WTC11 (cell line): ENCODE results near the gene BRD1. TPM values are rescaled to one million over a fixed set of nuclear protein-coding genes. Genes with fewer than 3 reads are reported as not detected.

ENCODE experiments used
- ATAC-seq: fragments of 200-7000 bp; cut with Tn5 transposase; 2 replicates; pipeline ENCODE4 v1.10.0; 2021; ENCODE audit warnings: mild to moderate bottlenecking, moderate library complexity
- CTCF ChIA-PET: fragments of 300-600 bp; sonication (Branson Sonifier 250); formaldehyde crosslinking; loops from one replicate; lab custom pipeline; 2021; ENCODE audit warnings: antibody characterized with exemption; lab: Charles Lee
- POLR2A ChIA-PET: fragments of 350-600 bp; sonication (Branson Sonifier 250); formaldehyde crosslinking; loops from one replicate; lab custom pipeline; 2021; ENCODE audit warnings: antibody characterized with exemption; lab: Charles Lee
- DNase-seq: peaks from one replicate; pipeline ENCODE4 v3.0.0; 2021; ENCODE audit warnings: low spot score
- H3K27ac Mint-ChIP-seq: 2 replicates; pipeline ENCODE4 v1.8.0; 2021; ENCODE audit warnings: mixed read lengths
- H3K27me3 Mint-ChIP-seq: 2 replicates; pipeline ENCODE4 v1.8.0; 2021; ENCODE audit warnings: low read depth, mild to moderate bottlenecking, moderate library complexity, mixed read lengths
- H3K36me3 Mint-ChIP-seq: 2 replicates; pipeline ENCODE4 v1.8.0; 2021; ENCODE audit warnings: mixed read lengths
- H3K4me1 Mint-ChIP-seq: 2 replicates; pipeline ENCODE4 v1.8.0; 2022; ENCODE audit warnings: mixed read lengths
- H3K4me3 Mint-ChIP-seq: 2 replicates; pipeline ENCODE4 v1.8.0; 2021; ENCODE audit warnings: mild to moderate bottlenecking, moderate library complexity, mixed read lengths
- H3K9me3 Mint-ChIP-seq: 2 replicates; pipeline ENCODE4 v1.8.0; 2021; ENCODE audit warnings: mixed read lengths
- CBFB ChIP-seq: sonication (generic); formaldehyde crosslinking; IDR thresholded peaks from 2 replicates; pipeline ENCODE4 v1.8.1; 2022; ENCODE audit warnings: mild to moderate bottlenecking, low read depth, missing genetic modification reagents
- CREB1 ChIP-seq: sonication (generic); formaldehyde crosslinking; IDR thresholded peaks from 2 replicates; pipeline ENCODE4 v1.8.0; 2023; ENCODE audit warnings: mild to moderate bottlenecking, missing genetic modification reagents
- CREM ChIP-seq: sonication (generic); formaldehyde crosslinking; IDR thresholded peaks from 2 replicates; pipeline ENCODE4 v1.8.1; 2022; ENCODE audit warnings: mild to moderate bottlenecking, missing genetic modification reagents, moderate library complexity
- E2F5 ChIP-seq: sonication (generic); formaldehyde crosslinking; IDR thresholded peaks from 2 replicates; pipeline ENCODE4 v1.8.1; 2022; ENCODE audit warnings: mild to moderate bottlenecking, moderate library complexity, missing genetic modification reagents
- FOXK1 ChIP-seq: sonication (generic); formaldehyde crosslinking; IDR thresholded peaks from 2 replicates; pipeline ENCODE4 v1.8.0; 2022; ENCODE audit warnings: mild to moderate bottlenecking, moderate library complexity, missing genetic modification reagents
- FOXP4 ChIP-seq: sonication (generic); formaldehyde crosslinking; IDR thresholded peaks from 2 replicates; pipeline ENCODE4 v1.8.0; 2022; ENCODE audit warnings: mild to moderate bottlenecking, missing genetic modification reagents
- GTF2I ChIP-seq: fragments of 250-450 bp; sonication (Bioruptor Pico); conservative IDR thresholded peaks from 2 replicates; pipeline ENCODE4 v1.4.0; 2021; ENCODE audit warnings: mild to moderate bottlenecking
- JUN ChIP-seq: sonication (generic); formaldehyde crosslinking; IDR thresholded peaks from 2 replicates; pipeline ENCODE4 v1.8.0; 2023; ENCODE audit warnings: mild to moderate bottlenecking, missing genetic modification reagents
- PRRX2 ChIP-seq: fragments of 250-450 bp; sonication (Bioruptor Pico); IDR thresholded peaks from 2 replicates; pipeline ENCODE4 v1.8.0; 2021; ENCODE audit warnings: mild to moderate bottlenecking
- SOX15 ChIP-seq: fragments of 250-450 bp; sonication (Bioruptor Pico); IDR thresholded peaks from 2 replicates; pipeline ENCODE4 v1.9.0; 2021; ENCODE audit warnings: mild to moderate bottlenecking
- TEAD4 ChIP-seq: sonication (generic); formaldehyde crosslinking; IDR thresholded peaks from 2 replicates; pipeline ENCODE4 v1.8.0; 2022; ENCODE audit warnings: mild to moderate bottlenecking, missing genetic modification reagents
- ZBTB21 ChIP-seq: sonication (generic); formaldehyde crosslinking; IDR thresholded peaks from 2 replicates; pipeline ENCODE4 v1.8.1; 2023; ENCODE audit warnings: mild to moderate bottlenecking, missing genetic modification reagents, borderline replicate concordance
- total RNA-seq: library from RNA; stranded (reverse); gene quantifications from 3 replicates; pipeline ENCODE4 v1.2.3, GENCODE V29; 2021
- TF ChIP-seq, protein P1 (sequence below): fragments of 250-450 bp; sonication (Bioruptor Pico); conservative IDR thresholded peaks from 2 replicates; pipeline ENCODE4 v1.9.0; 2021; ENCODE audit warnings: mild to moderate bottlenecking
- TF ChIP-seq, protein P2 (sequence below): sonication (generic); formaldehyde crosslinking; IDR thresholded peaks from 2 replicates; pipeline ENCODE4 v1.8.1; 2022; ENCODE audit warnings: missing genetic modification reagents, borderline replicate concordance
- TF ChIP-seq, protein P3 (sequence below): sonication (generic); formaldehyde crosslinking; IDR thresholded peaks from 2 replicates; pipeline ENCODE4 v1.8.0; 2023; ENCODE audit warnings: mild to moderate bottlenecking, missing genetic modification reagents

Gene BRD1
- total RNA-seq, 1 experiment from 2014 or later: 36.6 TPM

DNA sequence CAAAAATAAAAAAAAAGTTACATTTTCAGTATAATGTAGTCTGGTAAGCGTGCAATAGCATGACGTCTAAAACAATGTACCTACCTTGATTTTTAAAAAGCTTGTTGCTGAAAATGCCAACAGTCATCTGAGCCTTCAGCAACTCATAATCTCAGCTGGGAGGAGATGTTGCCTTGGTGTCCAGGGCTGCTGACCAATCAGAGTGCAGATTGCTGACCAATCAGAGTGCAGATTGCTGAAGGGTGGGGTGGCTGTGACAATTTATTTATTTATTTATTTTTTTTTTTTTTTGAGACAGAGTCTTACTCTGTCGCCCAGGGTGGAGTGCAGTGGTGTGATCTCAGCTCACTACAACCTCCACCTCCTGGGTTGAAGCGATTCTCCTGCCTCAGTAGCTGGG is 43.8 kb upstream of the BRD1 start:
- DNase-seq (no peak), ATAC-seq (no peak)
- POLR2A ChIA-PET: no interaction called here
- Mint-ChIP-seq H3K36me3 (peaks cover 50% of the 10 kb centered on the region), H3K27ac (no peak overlapping the region; the same call in 1 of the 2 replicates), H3K27me3 (no peaks in the 10 kb centered on the region), H3K9me3 (peaks cover 27% of the 10 kb centered on the region), H3K4me1 (peaks cover 12% of the 10 kb centered on the region), H3K4me3 (no peak overlapping the region)
- TF ChIP-seq, protein P1, sequence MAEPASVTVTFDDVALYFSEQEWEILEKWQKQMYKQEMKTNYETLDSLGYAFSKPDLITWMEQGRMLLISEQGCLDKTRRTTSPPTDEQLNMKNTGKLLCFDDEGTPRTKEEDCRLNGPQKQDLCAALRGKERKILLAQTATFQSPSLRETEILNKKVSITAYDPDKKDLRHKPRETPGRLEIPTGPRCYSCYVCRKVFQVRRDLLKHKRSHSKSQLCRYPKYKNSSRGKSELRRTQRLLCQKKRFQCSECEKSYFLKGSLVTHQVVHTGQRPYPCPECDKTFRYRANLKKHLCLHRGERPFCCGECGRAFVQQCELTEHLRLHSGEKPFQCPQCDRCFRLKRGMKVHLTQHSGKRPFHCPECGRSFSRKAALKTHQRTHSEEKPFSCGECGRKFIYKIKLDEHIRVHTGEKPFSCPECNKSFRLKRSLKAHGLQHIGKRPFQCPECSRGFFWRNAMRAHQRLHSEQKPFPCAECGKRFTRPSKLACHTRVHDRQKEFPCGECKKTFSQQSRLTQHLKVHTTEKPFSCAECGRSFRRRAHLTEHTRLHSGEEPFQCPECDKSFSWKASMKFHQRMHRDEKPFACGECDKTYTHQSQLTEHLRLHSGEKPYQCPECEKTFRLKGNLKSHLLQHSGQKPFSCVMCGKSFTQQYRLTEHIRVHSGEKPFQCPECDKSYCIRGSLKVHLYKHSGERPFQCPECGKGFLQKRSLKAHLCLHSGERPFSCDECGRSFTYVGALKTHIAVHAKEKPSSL (CRISPR knock-in tag): no peak
- no peak for TF ChIP-seq PRRX2 (CRISPR knock-in tag)
- no peak for TF ChIP-seq TEAD4 (CRISPR knock-in tag)
- no peak for TF ChIP-seq FOXP4 (CRISPR knock-in tag)
- TF ChIP-seq FOXK1: no peak
- TF ChIP-seq JUN (CRISPR knock-in tag): no peak
- no peak for TF ChIP-seq CREM
- TF ChIP-seq SOX15: no peak
- no peak for TF ChIP-seq ZBTB21 (CRISPR knock-in tag)
- TF ChIP-seq, protein P2, sequence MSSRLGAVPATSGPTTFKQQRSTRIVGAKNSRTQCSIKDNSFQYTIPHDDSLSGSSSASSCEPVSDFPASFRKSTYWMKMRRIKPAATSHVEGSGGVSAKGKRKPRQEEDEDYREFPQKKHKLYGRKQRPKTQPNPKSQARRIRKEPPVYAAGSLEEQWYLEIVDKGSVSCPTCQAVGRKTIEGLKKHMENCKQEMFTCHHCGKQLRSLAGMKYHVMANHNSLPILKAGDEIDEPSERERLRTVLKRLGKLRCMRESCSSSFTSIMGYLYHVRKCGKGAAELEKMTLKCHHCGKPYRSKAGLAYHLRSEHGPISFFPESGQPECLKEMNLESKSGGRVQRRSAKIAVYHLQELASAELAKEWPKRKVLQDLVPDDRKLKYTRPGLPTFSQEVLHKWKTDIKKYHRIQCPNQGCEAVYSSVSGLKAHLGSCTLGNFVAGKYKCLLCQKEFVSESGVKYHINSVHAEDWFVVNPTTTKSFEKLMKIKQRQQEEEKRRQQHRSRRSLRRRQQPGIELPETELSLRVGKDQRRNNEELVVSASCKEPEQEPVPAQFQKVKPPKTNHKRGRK (CRISPR knock-in tag): no peak
- CTCF ChIA-PET: no interaction called here

DNA sequence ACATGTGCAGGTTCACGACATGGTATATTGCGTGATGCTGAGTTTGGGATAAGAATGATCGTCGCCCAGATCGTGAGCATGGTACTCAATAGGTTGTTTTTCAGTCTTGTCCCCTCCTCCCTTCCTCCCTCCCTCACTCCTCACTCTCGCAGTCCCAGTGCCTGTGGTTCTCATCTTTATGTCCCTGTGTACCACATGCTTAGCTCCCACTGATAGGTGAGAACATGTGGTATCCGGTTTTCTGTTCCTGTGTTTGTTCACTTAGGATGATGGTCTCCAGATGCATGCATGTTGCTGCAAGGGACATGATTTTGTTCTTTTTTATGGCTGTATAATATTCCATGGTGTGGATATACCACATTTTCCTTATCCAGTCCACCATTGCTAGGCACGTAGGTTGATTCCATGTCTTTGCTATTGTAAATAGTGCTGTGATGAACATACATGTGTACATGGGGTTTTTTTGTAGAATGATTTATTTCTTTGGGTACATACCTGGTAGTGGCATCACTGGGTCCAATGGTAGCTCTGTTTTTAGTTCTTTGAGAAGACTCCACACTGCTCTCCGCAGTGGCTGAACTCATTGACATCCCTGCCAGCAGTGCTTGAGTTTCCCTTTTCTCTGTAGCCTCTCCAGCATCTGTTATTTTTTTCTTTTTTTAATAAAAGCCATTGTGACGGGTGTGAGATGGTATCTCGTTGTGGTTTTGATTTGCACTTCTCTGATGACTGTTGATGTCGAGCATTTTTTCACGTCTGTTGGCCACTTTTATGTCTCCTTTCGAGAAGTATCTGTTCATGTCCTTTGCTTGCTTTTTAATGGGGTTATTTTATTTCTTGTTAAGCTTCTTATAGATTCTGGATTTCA is 42.4 kb upstream of the BRD1 start:
- H3K4me1 Mint-ChIP-seq: peaks cover 16% of the 10 kb centered on the region
- TF ChIP-seq CBFB (CRISPR knock-in tag) (no peak), CREB1 (CRISPR knock-in tag) (no peak), GTF2I (0 out of 2 replicates have a peak, but pooled peaks have one; percentile 9), E2F5 (CRISPR knock-in tag) (no peak)
- TF ChIP-seq, protein P3, sequence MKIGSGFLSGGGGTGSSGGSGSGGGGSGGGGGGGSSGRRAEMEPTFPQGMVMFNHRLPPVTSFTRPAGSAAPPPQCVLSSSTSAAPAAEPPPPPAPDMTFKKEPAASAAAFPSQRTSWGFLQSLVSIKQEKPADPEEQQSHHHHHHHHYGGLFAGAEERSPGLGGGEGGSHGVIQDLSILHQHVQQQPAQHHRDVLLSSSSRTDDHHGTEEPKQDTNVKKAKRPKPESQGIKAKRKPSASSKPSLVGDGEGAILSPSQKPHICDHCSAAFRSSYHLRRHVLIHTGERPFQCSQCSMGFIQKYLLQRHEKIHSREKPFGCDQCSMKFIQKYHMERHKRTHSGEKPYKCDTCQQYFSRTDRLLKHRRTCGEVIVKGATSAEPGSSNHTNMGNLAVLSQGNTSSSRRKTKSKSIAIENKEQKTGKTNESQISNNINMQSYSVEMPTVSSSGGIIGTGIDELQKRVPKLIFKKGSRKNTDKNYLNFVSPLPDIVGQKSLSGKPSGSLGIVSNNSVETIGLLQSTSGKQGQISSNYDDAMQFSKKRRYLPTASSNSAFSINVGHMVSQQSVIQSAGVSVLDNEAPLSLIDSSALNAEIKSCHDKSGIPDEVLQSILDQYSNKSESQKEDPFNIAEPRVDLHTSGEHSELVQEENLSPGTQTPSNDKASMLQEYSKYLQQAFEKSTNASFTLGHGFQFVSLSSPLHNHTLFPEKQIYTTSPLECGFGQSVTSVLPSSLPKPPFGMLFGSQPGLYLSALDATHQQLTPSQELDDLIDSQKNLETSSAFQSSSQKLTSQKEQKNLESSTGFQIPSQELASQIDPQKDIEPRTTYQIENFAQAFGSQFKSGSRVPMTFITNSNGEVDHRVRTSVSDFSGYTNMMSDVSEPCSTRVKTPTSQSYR (CRISPR knock-in tag): no peak
- H3K27me3 Mint-ChIP-seq: no peaks in the 10 kb centered on the region
- ATAC-seq (no peak), DNase-seq (no peak)
- ChIA-PET POLR2A (interaction anchor here (0.7 kb wide), 1 partner anchor 103 kb away, joined by 3 read pairs; no protein-coding TSS in a partner anchor), CTCF (no interaction called here)
- H3K36me3 Mint-ChIP-seq: peaks cover 53% of the 10 kb centered on the region
- no peak overlapping the region for H3K4me3 Mint-ChIP-seq
- H3K27ac Mint-ChIP-seq: no peak overlapping the region
- H3K9me3 Mint-ChIP-seq: peaks cover 38% of the 10 kb centered on the region
